RKO (cell line): ENCODE results near the gene NFX1.

Experiments used
- DNase-seq: peaks from one replicate; pipeline ENCODE4 v3.0.0-alpha.2; 2016; ENCODE audit warnings: low spot score

The NFX1 gene

DNA sequence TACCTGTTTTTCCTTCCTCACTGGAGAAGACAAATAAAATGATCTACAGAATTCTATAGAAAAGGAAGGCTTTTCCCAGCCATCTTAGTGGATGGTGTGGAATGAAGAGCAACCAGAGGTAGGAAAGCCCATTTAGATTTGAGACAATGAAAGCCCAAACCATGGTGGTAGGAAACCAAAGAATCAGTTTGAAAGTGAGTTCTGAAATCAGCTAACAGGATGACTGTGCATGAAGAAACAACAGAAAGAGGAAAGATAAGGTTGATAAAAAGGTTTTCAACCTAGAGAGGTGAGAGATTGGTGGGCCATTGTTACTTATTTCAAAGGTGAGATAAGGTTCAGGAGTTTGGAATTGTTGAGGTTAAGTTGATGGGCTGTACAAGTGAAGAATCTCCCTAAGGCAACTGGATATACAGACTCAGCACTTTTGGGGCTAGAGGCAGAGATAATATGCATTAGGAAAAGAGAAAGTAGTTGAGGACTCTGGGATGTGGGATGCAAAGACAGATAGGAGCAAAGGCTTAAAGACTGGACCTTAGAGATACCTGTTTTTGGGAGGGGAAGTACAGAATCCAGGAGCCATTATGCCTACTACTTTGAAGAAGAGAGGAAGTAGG is 23.1 kb upstream of the NFX1 start:
- DNase-seq = no peak

DNA sequence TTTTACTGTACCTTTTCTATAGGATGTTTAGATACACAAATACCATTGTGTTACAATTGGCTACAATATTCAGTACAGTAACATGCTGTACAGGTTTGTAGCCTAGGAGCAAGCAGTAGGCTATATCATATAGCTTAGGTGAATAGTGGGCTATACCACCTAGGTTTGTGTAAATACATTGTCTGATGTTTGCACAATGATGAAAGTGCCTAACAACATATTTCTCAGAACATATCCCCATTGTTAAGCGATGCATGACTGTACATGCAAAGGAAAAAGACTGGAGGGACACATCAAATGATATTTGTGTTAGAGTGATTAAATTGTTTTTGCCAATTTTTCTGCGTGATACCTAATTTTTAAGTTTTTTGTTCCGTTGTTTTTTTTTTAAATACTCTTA is 20.2 kb upstream of the NFX1 start:
- no peak for DNase-seq

DNA sequence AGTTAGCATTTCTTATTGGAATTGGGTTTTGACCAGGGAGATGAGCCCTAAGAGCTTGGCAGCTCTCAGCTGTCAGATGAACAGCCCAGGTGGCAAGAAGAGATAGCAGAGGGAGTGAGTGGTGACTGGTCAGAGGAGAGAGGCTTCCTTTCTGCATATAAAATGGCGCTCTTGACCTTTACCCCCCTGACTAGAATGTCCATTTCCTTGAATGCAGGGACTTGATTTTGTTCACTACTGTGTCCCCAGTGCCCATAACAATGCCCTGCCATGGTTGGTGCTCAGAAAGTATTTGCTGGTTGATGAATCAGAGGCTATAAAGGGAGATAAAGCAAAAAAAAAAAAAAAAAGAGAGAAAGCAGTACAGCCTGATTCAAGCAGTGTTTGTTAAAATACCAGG is 18.3 kb upstream of the NFX1 start:
- no peak for DNase-seq

DNA sequence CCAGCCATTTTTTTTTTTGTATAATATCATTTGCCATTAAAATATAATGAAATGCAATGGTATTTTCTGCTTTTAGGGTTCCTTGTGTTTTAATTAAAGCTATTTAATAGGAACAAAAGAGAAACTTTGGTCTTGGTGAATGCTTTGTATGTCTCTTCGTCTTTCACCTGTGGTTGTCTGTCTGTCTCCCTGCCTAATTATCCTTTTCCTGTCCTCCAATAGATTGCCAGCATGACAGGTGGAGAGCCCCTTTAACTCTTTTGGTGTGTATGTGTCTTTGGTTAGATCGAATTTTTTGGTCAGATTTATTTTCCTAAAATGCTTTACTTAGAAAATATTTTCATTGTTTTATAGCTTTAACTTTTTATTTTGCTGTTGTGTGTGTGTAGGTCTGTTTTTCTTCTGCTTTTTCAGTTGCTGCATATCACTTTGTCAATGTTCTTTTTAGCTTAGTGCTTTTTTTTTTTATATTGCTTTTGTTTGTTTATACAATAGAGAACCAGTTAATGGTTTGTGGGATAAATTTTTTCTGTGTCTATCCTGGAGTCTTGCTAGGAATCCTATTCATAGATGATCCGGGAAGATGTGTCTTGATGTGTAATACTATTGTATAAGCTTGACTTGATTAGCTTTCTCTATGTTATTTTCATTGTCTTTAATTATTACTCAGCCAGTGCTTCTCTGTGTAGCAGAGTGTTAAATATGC is 16.9 kb upstream of the NFX1 start:
- DNase-seq = no peak

DNA sequence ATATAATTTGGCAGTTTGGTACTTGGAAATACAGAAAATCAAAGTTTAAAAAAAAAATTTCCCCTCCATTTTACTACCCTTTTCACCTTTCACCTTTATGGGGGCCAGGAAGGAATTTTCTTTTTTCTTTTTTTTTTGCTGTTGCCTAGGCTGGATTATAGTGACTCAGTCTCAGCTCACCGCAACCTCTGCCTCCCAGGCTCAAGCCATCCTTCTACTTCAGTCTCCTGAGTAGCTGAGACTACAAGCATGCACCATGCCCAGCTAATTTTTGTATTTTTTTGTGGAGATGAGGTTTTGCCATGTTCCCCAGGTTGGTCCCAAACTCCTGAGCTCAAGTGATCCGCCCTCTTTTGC is 16.4 kb upstream of the NFX1 start:
- no peak for DNase-seq

DNA sequence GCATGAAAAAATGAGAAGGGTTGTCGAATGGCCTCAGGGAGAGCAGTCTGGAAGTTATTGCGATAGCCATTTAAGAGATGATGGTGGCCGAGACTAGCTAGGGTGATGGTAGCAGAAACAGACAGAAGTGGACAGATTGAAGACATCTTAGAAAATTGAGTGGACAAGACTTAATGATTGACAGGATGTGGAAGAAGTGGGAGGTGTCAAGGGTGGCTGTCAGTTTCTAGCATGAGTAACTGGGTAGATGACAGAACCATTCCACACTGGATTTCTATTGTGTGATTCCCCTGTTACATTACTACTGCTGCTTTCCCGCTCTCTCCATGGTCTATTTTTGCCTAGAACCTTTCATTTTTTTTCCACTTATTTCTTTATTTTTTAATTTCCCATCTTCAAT is 12.8 kb upstream of the NFX1 start:
- no peak for DNase-seq

DNA sequence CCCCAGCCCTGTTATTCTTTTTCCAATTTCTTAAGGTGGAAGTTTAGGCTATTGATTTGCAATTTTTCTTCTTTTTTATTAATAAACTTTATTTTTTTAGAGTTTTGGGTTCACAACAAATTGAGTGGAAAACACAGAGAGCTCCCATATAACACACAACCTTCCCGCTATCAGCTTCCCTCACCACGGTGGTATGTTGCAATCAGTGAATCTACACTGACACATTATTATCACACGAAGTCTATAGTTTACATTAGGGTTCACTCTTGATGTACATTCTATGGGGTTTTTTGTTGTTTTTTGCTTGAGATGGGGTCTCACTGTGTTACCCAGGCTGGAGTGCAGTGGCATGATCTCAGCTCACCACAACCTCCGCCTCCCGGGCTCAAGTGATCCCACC is 4.8 kb upstream of the NFX1 start:
- DNase-seq = no peak

DNA sequence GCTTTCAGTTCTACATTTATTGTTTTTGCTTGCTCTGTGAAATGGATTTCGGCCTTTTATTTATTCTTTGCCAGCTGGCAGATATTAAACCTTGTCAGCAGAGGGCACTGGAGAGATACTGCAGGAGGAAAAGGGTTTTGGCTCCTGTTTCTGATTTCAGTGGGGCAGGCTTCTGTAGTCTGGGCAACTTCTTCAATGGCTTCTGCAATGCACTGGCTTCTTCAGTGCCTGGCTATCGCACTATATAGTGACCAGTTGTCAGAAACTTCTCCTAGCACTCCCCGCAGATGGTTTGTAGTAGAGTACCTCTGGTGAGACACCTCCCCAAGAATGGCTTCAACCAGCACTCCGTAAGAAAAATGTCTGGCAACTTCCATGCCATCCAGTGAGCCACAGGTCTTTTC is 3.2 kb upstream of the NFX1 start:
- peak; percentile 84 for DNase-seq

DNA sequence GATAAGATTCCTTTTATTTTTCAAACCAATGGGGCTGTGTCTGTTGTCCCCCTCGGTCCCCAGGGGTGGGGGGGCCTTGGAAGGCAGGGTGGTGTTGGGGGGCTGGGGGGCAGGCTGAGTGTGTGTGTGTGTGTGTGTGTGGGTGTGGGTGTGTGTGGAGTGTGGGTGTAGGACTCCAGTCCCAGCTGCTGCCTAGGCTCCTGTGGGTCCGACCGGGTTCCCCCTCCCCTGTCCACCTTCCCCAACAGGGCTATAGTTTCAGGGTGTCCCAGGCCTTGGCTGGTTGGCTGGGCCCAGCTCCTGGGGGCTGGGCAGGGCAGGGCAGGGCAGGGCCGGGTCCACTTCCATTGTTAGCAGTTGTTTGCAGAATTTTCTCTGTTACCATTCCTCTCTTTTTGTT is 2.1 kb upstream of the NFX1 start:
- DNase-seq = no peak

DNA sequence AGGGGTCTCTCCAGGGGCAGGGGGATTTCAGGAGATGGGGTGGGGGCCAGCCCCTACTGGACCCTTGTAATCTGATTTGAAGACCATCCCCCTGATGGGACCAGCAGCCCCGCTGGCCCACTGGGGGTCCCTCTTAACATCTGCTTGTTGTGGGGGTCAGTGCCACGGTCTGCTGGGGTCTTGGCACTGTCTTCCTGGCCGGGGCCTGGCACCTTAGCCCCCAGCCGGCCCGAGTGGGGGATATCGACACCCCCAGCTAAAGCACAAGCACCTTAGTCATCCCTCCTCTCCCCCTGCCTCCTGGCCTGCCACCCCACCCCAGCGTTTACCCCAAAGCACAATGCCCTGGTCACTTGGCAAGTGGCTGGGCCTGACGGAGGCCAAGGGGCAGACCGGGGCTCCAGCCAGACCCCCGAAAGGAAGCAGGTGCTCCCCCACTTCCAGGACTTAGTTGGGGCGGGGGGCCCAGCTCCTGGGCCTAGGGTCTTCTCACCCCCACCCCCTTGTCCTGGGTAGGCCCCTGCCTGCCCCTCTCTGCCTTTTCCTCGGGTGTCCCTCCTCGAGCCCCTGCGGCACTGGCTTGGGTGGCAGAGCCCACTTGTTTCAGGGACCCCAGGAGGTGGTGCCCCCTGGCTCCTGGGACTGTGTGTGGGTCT is 1.4 kb upstream of the NFX1 start:
- no peak for DNase-seq

DNA sequence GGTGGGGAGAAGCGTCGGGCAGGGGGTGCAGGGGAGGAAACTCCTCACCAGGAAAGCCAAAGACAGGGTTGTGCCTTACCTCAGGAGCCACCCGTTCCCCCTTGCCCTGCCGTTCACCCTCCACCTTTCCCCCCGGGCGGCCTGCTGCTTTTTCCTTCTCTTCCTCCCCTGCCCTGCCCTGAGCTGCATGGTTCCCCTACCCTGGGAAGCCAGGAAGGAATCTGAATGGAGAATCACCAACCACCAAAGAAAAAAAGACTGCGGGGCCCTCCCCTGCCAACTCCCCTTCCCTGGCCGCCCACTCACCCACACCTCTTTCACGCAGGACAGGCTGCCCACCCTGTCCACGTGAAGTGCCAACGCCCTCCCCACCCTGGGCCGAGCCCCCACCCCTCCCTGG is 820 bp upstream of the NFX1 start:
- no peak for DNase-seq

DNA sequence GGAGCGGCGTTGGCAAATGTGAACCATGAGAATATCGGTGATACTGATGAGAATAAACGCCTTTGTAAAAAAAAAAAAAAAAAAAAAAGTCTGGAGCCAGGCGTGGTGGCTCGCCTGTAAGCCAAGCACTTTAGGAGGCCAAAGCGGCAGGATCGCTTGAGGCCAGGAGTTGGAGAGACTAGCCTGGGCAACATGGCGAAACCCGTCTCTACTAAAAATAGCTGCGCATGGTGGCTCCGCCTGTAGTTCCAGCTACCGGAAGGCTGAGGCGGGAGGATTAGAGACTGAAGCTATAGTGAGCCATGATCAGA is 425 bp upstream of the NFX1 start:
- no peak for DNase-seq

DNA sequence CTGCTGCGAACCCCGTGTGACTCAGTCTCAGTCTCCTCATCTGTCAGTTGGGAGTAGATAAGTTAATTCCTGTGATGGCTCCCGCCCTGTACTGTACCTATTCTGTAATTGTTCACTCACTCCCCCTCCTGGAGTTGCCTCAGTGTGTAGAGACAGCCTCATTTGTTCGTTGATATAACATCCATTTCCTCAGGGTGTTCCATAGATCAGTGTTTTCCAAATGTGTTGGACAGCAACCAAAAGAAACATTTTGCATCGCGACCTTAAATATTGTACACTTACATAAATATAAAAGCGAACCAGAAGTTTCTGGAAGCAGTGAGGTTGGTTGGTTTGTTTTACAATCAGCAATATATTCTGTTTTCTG is 698 bp downstream of the NFX1 start:
- no peak for DNase-seq

DNA sequence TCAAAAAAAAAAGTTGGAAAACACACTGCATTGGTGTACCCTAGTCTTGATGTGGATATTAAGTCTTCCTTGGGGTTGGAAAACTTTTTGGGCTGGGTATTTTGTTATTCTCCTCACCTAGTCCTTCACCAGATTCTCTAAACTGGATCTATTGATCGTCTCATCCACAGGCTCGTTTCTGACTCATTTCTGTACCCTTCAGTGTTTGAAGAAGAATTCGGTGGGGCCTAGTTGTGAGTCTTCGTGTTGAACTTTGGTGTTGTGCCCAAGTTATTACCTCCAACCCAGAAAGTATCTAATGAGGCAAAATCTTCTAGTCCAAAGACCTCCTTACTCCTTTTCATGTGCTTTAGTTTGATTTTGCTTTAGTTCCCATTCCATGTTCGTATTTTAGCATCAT is 1.6 kb downstream of the NFX1 start:
- no peak for DNase-seq

DNA sequence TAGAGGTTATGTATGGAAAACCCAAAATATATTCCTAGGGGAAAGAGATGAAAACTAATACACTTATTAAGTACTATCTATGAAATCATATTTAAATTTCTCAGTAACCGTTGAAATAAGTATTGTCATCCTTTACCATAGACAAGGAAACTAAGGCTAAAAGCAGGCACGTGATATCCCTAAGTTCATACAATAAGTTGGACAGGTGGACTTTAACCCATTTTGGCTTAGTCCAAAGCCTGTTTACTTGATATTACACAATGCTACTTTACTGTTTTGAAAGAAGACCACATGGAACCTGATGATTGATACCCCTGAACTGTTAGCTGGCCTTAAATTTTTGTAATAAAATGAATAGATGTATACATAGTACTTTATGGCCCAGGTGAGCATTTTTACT is 3.5 kb downstream of the NFX1 start:
- no peak for DNase-seq

DNA sequence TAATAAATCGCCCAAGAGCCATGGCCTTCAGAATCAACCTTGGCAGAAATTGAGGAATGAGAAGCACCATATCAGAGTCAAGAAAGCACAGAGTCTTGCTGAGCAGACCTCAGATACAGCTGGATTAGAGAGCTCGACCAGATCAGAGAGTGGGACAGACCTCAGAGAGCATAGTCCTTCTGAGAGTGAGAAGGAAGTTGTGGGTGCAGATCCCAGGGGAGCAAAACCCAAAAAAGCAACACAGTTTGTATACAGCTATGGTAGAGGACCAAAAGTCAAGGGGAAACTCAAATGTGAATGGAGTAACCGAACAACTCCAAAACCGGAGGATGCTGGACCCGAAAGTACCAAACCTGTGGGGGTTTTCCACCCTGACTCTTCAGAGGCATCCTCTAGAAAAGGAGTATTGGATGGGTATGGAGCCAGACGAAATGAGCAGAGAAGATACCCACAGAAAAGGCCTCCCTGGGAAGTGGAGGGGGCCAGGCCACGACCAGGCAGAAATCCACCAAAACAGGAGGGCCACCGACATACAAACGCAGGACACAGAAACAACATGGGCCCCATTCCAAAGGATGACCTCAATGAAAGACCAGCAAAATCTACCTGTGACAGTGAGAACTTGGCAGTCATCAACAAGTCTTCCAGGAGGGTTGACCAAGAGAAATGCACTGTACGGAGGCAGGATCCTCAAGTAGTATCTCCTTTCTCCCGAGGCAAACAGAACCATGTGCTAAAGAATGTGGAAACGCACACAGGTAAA is 4.5 kb downstream of the NFX1 start:
- DNase-seq = no peak

DNA sequence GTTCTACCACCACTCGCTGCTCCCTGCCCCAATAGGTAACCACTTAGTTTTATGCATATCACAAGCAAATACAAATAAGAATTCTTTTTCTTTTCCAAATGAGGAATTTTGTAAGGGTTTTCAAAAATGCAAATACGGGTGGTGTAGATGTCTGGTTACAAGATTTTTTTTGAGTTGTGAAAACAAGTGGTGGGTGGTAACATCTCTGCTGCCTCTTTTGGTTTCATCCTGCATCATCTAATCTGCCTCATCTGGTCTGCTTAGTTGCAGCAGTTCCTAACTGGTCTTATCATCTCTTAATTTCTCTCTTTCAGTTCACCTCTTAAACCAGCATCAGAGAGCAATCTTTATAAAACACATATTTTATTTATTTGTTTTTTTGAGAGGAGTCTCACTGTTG is 5.3 kb downstream of the NFX1 start:
- no peak for DNase-seq

DNA sequence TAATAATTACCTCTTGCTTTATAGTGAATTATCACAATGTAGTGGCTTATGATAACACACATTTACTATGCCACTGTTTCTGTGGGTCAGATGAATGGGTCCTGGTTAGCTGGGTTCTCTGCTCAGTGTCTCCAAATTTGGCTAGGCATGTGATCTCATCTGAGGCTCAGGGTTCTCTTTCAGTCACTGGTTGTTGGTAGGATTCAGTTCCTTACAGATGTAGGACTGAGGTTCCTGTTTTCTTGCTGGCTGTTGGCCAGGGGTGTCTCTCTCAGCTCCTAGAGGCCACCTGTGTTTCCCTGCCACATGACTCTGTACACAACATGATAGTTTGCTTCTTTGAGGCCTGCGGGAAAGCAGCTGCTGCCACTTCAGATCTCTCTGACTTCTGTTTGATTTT is 7.1 kb downstream of the NFX1 start:
- no peak for DNase-seq

DNA sequence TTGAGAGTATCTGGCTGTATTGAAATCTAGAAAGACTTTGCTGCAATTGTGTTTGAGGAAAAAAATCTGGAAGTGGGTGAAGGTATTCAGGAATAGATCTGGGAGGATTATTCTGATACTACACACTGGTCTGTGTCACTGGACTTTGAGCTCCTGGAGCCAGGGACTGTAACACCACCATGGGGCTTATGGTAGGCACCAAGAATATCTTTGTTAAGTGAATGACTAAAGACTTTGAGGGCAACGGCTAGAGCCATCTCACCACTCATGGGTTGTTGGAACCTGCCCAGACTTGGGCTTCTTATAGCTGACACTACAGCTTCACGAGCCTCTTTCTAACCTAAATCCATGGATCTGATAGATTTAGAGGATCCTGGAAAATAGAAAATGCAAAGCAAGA is 10.2 kb downstream of the NFX1 start:
- no peak for DNase-seq

DNA sequence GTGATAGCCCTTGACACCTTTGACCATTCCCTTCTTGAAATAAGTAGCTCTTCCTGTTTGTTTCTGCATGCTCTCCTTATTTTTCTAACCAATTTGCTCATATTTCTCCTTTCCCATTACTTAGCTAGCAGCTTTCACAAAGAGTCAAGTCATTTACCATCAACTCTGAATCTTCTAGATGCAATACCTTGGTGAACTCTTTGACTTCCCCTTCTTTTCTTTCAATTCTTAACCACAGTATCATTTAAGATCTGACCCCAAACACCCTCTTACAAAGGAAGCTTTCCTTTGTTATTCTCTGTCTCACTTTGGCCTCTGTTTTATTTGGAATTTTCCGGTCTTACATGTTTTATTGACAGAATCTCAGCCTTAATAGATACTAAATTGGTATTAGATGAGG is 14.0 kb downstream of the NFX1 start:
- no peak for DNase-seq

DNA sequence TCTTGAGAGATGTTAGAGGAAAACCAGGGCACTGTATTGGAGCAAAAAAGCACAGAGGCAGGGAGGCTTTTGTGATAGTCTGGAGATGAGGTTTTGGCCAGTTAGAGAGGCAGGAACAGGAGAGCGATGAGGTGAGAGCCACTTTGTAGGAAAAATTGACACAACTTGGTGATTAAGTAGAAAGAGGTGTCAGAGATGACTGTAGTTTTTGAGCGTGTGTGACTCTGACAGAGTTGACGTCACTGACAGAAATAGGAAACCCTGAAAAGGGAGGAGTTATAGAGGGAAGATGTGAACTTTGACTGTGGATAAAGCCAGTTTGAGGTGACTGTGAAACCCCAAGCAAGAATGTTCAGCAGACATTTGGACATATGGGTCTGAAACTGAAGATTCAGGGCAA is 15.7 kb downstream of the NFX1 start:
- DNase-seq = peak; percentile 54

DNA sequence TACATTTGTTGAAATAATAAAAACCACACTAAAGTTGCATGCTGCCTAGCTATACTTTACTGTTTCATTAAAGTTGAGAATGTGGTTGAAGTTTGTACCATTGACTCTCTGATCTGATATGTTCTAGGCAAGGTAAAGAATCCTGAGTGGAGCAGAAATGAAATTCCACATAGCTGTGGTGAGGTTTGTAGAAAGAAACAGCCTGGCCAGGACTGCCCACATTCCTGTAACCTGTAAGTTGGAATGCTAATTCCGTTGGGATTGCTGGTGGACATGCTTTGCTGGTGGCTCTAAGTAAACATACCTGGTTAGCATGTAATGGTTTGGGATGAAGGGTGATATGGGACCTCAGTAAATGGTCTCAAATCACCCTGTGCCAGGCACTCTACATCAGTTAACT is 16.8 kb downstream of the NFX1 start:
- DNase-seq = no peak

DNA sequence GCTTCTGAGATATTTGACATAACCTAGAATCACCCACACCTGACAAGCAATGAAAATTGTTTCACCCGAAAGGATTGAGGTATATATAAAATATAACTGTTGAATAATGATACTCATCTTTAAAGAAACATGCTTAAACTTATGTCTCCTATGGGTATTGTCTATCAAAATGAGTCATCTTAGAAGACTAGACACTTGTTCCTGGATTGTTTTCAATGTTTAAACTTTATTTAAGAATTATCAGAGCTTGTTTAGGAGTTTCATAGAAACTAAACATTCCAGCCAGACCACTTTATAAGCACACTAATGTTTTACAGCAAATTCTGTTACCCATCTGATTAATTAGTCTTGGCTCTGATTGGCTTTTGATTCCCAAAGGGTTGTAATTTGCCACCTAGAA is 19.6 kb downstream of the NFX1 start:
- DNase-seq = no peak
